ENCODE results near the gene B3GAT1.

GRCh38 chr11:134452838-134453155 is 40.8 kb upstream of the B3GAT1 start:
- TF ChIP-seq CTCF (IDR thresholded peaks at IDR 0.05) (no peak), POLR2A (IDR thresholded peaks at IDR 0.05) (no peak), POLR2AphosphoS5 (IDR thresholded peaks at IDR 0.05) (no peak), EP300 (IDR thresholded peaks at IDR 0.05) (no peak)
